SK-N-SH (cell line): ENCODE results near the gene SHLD1.

Source experiments
- EP300 ChIP-seq, 2 experiments: IDR thresholded peaks; 2 replicates each; pipeline versions ENCODE4 v1.4.0 to v1.6.1; 2012; ENCODE audit warnings: borderline replicate concordance in 1 of 2, low read depth in 1 of 2, low read length in 1 of 2
- NFIC ChIP-seq: IDR thresholded peaks from 2 replicates; pipeline ENCODE4 v1.4.0; 2012; ENCODE audit warnings: borderline replicate concordance
- POLR2AphosphoS5 ChIP-seq: IDR thresholded peaks from 2 replicates; pipeline ENCODE4 v1.6.1; 2012; ENCODE audit warnings: low read depth, low read length
- RAD21 ChIP-seq: IDR thresholded peaks from 2 replicates; pipeline ENCODE4 v1.6.1; 2012; ENCODE audit warnings: mild to moderate bottlenecking, low read length
- REST ChIP-seq: IDR thresholded peaks from 2 replicates; pipeline ENCODE4 v1.6.1; 2012; ENCODE audit warnings: mild to moderate bottlenecking, low read depth, low read length, moderate library complexity
- RFX5 ChIP-seq: IDR thresholded peaks from 2 replicates; pipeline ENCODE4 v1.6.1; 2012; ENCODE audit warnings: mild to moderate bottlenecking, improper control_type of control experiment, low read length
- TCF12 ChIP-seq: IDR thresholded peaks from 2 replicates; pipeline ENCODE4 v1.4.0; 2012
- USF2 ChIP-seq: fragments of 150-350 bp; IDR thresholded peaks from 2 replicates; pipeline ENCODE4 v1.6.1; 2017; ENCODE audit warnings: antibody characterized with exemption, low read length, low read depth, borderline replicate concordance
- TF ChIP-seq, protein P1 (sequence below): fragments of 200-600 bp; sonication (generic); IDR thresholded peaks from 2 replicates; pipeline ENCODE4 v1.6.1; 2017; ENCODE audit warnings: antibody characterized with exemption, mild to moderate bottlenecking, moderate library complexity

DNA sequence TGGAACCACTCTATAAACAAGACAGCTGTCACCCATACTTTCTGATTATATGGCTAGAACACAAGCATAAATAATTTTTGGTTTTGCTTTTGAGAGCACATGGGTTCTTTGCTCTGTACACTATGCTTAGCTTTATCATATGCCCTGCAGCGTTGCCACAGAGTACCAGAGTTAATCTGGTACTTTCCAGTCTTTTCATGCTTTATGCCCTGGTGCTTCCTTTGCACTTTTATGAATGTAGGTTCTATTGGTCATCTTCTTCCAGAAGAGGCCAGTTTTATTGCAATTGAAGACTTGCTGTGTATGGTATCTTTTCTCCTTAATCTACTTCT lies 20.8 kb downstream of the SHLD1 start:
- TF ChIP-seq NFIC, result no peak
- TF ChIP-seq EP300 (IDR thresholded peaks at IDR 0.05; ENCODE audit: borderline replicate concordance in 1 of 2, low read depth in 1 of 2, low read length in 1 of 2), result no peak
- TF ChIP-seq, protein P1, sequence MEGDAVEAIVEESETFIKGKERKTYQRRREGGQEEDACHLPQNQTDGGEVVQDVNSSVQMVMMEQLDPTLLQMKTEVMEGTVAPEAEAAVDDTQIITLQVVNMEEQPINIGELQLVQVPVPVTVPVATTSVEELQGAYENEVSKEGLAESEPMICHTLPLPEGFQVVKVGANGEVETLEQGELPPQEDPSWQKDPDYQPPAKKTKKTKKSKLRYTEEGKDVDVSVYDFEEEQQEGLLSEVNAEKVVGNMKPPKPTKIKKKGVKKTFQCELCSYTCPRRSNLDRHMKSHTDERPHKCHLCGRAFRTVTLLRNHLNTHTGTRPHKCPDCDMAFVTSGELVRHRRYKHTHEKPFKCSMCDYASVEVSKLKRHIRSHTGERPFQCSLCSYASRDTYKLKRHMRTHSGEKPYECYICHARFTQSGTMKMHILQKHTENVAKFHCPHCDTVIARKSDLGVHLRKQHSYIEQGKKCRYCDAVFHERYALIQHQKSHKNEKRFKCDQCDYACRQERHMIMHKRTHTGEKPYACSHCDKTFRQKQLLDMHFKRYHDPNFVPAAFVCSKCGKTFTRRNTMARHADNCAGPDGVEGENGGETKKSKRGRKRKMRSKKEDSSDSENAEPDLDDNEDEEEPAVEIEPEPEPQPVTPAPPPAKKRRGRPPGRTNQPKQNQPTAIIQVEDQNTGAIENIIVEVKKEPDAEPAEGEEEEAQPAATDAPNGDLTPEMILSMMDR, result no peak
- no peak for TF ChIP-seq TCF12
- no peak for TF ChIP-seq RAD21
- no peak for TF ChIP-seq USF2
- TF ChIP-seq POLR2AphosphoS5, result no peak
- no peak for TF ChIP-seq REST
- TF ChIP-seq RFX5, result no peak
